Measurements from ENCODE around the gene MAGI2.

Gene MAGI2

GRCh38 chr7:78864339-78864738 is 589.1 kb downstream of the MAGI2 start:
- TF ChIP-seq EZH2 (IDR thresholded peaks at IDR 0.05; ENCODE audit: borderline replicate concordance, low read depth, low read length, severe bottlenecking) (no peak), CTCF (IDR thresholded peaks at IDR 0.05; ENCODE audit: borderline replicate concordance, extremely low read depth, low read length, poor library complexity, severe bottlenecking) (no peak)
- H3K36me3 ChIP-seq (ENCODE audit: insufficient read depth, low read length): no peaks in the 10 kb centered on the region
- no peaks in the 10 kb centered on the region for H3K79me2 ChIP-seq (ENCODE audit: insufficient read depth, low read length)
- H3K4me2 ChIP-seq (ENCODE audit: insufficient read depth, low read length): no peak overlapping the region
- DNase-seq: no peak
- no peaks in the 10 kb centered on the region for H3K27me3 ChIP-seq (ENCODE audit: insufficient read depth, low read length, poor library complexity)
- no peak overlapping the region for H3K4me3 ChIP-seq (ENCODE audit: low read depth in 1 of 2, low read length in 2 of 2)
- no peaks in the 10 kb centered on the region for H4K20me1 ChIP-seq (ENCODE audit: insufficient read depth, low read length)
- ATAC-seq (ENCODE audit: insufficient read depth, low read depth): no peak
- H3K27ac ChIP-seq (ENCODE audit: low read length): no peak overlapping the region
- H2AFZ ChIP-seq (ENCODE audit: low read depth, low read length): no peak overlapping the region
- H3K9me3 ChIP-seq (ENCODE audit: insufficient read depth, low read length, severe bottlenecking): no peaks in the 10 kb centered on the region
- H3K4me1 ChIP-seq (ENCODE audit: insufficient read depth, low read length): no peaks in the 10 kb centered on the region
- no peak overlapping the region for H3K9ac ChIP-seq (ENCODE audit: low read depth, low read length)

GRCh38 chr7:78863281-78863680 is 590.2 kb downstream of the MAGI2 start:
- Histone ChIP-seq H3K9ac (ENCODE audit: low read depth, low read length) (no peak overlapping the region), H3K4me3 (ENCODE audit: low read depth in 1 of 2, low read length in 2 of 2) (no peak overlapping the region), H3K79me2 (ENCODE audit: insufficient read depth, low read length) (no peaks in the 10 kb centered on the region), H3K27me3 (ENCODE audit: insufficient read depth, low read length, poor library complexity) (no peaks in the 10 kb centered on the region), H3K4me2 (ENCODE audit: insufficient read depth, low read length) (no peak overlapping the region), H4K20me1 (ENCODE audit: insufficient read depth, low read length) (no peaks in the 10 kb centered on the region), H3K27ac (ENCODE audit: low read length) (no peak overlapping the region), H3K4me1 (ENCODE audit: insufficient read depth, low read length) (no peaks in the 10 kb centered on the region), H2AFZ (ENCODE audit: low read depth, low read length) (no peak overlapping the region), H3K36me3 (ENCODE audit: insufficient read depth, low read length) (no peaks in the 10 kb centered on the region), H3K9me3 (ENCODE audit: insufficient read depth, low read length, severe bottlenecking) (no peaks in the 10 kb centered on the region)
- TF ChIP-seq EZH2 (IDR thresholded peaks at IDR 0.05; ENCODE audit: borderline replicate concordance, low read depth, low read length, severe bottlenecking) (no peak), CTCF (IDR thresholded peaks at IDR 0.05; ENCODE audit: borderline replicate concordance, extremely low read depth, low read length, poor library complexity, severe bottlenecking) (no peak)
- DNase-seq (no peak), ATAC-seq (ENCODE audit: insufficient read depth, low read depth) (no peak)

GRCh38 chr7:78862411-78862900 is 591.0 kb downstream of the MAGI2 start:
- TF ChIP-seq EZH2 (IDR thresholded peaks at IDR 0.05; ENCODE audit: borderline replicate concordance, low read depth, low read length, severe bottlenecking) (no peak), CTCF (IDR thresholded peaks at IDR 0.05; ENCODE audit: borderline replicate concordance, extremely low read depth, low read length, poor library complexity, severe bottlenecking) (no peak)
- Histone ChIP-seq H3K4me3 (ENCODE audit: low read depth in 1 of 2, low read length in 2 of 2) (no peak overlapping the region), H3K9me3 (ENCODE audit: insufficient read depth, low read length, severe bottlenecking) (no peaks in the 10 kb centered on the region), H2AFZ (ENCODE audit: low read depth, low read length) (no peak overlapping the region), H3K4me1 (ENCODE audit: insufficient read depth, low read length) (no peaks in the 10 kb centered on the region), H3K4me2 (ENCODE audit: insufficient read depth, low read length) (no peak overlapping the region), H3K9ac (ENCODE audit: low read depth, low read length) (no peak overlapping the region), H3K36me3 (ENCODE audit: insufficient read depth, low read length) (no peaks in the 10 kb centered on the region), H3K27ac (ENCODE audit: low read length) (no peak overlapping the region), H4K20me1 (ENCODE audit: insufficient read depth, low read length) (no peaks in the 10 kb centered on the region), H3K79me2 (ENCODE audit: insufficient read depth, low read length) (no peaks in the 10 kb centered on the region), H3K27me3 (ENCODE audit: insufficient read depth, low read length, poor library complexity) (no peaks in the 10 kb centered on the region)
- DNase-seq (no peak), ATAC-seq (ENCODE audit: insufficient read depth, low read depth) (no peak)

GRCh38 chr7:78852951-78853350 is 600.5 kb downstream of the MAGI2 start:
- Histone ChIP-seq H3K4me3 (ENCODE audit: low read depth in 1 of 2, low read length in 2 of 2) (no peak overlapping the region), H3K79me2 (ENCODE audit: insufficient read depth, low read length) (no peaks in the 10 kb centered on the region), H3K4me2 (ENCODE audit: insufficient read depth, low read length) (no peak overlapping the region), H2AFZ (ENCODE audit: low read depth, low read length) (no peak overlapping the region), H4K20me1 (ENCODE audit: insufficient read depth, low read length) (no peaks in the 10 kb centered on the region), H3K9me3 (ENCODE audit: insufficient read depth, low read length, severe bottlenecking) (no peaks in the 10 kb centered on the region), H3K27me3 (ENCODE audit: insufficient read depth, low read length, poor library complexity) (no peaks in the 10 kb centered on the region), H3K4me1 (ENCODE audit: insufficient read depth, low read length) (no peaks in the 10 kb centered on the region), H3K36me3 (ENCODE audit: insufficient read depth, low read length) (no peaks in the 10 kb centered on the region), H3K27ac (ENCODE audit: low read length) (no peak overlapping the region), H3K9ac (ENCODE audit: low read depth, low read length) (no peak overlapping the region)
- DNase-seq (no peak), ATAC-seq (ENCODE audit: insufficient read depth, low read depth) (no peak)
- TF ChIP-seq EZH2 (IDR thresholded peaks at IDR 0.05; ENCODE audit: borderline replicate concordance, low read depth, low read length, severe bottlenecking): no peak
- no peak for TF ChIP-seq CTCF (IDR thresholded peaks at IDR 0.05; ENCODE audit: borderline replicate concordance, extremely low read depth, low read length, poor library complexity, severe bottlenecking)

All from DND-41 (cell line).